GM12875 (cell line): ENCODE results near the gene MYO3B.

Experiments used
- H3K4me3 ChIP-seq: one replicate; pipeline ENCODE4 v1.5.1; 2011; ENCODE audit warnings: low read depth, low read length, control low read depth
- TF ChIP-seq, protein P1 (sequence below): IDR thresholded peaks from 2 replicates; pipeline ENCODE4 v1.5.1; 2011; ENCODE audit warnings: low read depth, mild to moderate bottlenecking, control low read depth, inconsistent platforms, low read length, moderate library complexity, borderline replicate concordance; ENCODE audit not compliant: insufficient read depth

Gene MYO3B

DNA sequence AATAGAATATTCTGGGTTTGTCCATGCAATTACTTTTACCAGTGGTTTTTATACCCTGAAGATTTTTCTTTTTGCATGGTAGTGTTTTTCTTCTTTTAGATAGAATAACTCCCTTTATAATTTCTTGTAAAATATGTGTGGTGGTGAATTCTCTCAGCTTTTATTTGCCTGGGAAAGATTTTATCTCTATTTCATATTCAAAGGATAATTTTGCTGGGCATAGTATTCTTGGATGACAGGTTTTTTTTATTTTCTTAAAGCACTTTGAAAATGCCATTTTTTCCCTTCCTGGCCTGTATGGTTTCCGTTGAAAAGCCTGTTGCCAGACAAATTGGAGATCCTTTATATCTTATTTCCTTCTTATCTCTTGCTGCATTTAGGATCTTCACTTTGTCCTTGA is 113.5 kb downstream of the MYO3B start:
- TF ChIP-seq, protein P1, sequence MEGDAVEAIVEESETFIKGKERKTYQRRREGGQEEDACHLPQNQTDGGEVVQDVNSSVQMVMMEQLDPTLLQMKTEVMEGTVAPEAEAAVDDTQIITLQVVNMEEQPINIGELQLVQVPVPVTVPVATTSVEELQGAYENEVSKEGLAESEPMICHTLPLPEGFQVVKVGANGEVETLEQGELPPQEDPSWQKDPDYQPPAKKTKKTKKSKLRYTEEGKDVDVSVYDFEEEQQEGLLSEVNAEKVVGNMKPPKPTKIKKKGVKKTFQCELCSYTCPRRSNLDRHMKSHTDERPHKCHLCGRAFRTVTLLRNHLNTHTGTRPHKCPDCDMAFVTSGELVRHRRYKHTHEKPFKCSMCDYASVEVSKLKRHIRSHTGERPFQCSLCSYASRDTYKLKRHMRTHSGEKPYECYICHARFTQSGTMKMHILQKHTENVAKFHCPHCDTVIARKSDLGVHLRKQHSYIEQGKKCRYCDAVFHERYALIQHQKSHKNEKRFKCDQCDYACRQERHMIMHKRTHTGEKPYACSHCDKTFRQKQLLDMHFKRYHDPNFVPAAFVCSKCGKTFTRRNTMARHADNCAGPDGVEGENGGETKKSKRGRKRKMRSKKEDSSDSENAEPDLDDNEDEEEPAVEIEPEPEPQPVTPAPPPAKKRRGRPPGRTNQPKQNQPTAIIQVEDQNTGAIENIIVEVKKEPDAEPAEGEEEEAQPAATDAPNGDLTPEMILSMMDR, result no peak

DNA sequence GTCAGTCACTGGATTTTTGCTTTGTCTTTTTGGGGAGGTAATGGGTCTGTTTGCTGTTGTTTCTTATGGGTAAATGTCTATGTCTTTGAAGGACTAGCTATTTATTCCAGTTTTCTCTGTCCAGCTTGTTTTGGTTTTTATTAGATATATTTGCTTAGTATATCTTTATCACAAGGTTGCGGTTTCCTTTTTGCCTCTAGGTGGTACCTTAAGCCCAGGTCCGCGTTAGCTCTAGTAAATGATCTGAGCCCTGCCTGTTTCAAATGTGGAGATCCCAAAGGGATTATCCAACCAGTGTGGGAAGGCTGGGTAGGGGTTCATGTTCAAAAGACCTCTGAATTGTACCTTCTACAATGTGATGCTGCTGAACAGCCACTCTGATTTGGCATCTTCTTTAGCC is 114.5 kb downstream of the MYO3B start:
- TF ChIP-seq, protein P1, result no peak
- H3K4me3 ChIP-seq, result no peak overlapping the region

More for the DNA sequence above, 113.5 kb downstream of the MYO3B start:
- no peak overlapping the region for H3K4me3 ChIP-seq

DNA sequence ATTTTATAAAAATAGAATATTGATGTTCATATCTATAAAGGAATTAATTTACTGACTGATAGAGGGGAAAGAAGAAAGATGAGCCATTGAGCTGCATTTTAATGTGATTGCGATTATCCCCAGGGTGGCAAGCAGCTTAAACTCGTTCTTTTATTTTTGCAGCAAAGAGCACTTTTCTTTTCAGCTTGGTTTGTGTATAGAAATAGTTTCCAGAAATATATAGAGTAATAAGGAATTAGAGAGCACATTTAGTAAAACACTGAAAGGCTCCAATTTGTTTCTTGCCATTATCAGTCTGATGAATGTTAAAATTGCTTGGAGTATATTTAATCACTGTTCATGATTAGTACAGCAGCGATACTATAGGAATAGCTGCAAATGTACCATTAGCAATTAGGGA is 119.5 kb downstream of the MYO3B start:
- H3K4me3 ChIP-seq, result no peak overlapping the region
- TF ChIP-seq, protein P1, result no peak

DNA sequence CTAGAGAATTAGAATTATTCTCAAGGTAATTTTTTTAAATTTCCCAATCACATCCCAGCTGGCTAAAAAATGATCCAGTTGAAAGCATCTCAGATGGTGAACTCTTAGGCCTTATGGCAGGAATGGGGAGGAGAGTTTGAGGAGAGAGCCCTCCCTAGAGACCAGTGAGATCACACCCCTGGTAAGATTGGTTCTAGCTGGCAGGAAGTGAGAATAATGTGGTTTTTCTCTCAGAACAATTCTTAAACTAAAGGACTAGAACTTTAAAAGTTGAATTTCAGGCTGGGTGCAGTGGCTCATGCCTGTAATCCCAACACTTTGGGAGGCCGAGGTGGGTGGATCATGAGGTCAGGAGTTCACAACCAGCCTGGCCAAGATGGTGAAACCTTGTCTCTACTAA is 120.2 kb downstream of the MYO3B start:
- H3K4me3 ChIP-seq, result no peak overlapping the region
- TF ChIP-seq, protein P1, result no peak

DNA sequence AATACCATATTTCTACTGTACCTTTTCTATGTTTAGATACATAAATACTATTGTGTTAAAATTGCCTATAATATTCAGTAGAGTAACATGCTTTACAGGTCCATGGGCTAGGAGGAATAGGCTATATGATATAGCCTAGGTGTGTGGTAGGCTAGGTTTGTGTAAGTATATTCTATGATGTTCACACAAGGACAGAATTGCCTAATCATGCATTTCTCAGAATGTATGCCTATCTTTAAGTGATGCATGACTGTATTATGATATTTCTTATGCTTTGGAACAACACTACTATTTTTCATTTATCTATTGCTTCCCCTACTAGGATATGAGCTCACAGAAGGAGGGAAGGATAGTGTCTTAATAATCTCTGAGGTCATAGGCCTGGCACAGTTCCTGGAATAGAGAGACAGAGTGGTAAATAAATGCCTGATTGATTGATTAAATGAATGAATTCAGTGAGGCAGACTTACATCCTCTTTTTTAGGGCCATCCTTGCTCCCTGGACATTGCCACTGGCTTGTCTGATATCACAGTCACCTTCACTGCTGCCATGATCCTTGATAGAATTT is 121.0 kb downstream of the MYO3B start:
- TF ChIP-seq, protein P1, result no peak
- no peak overlapping the region for H3K4me3 ChIP-seq

DNA sequence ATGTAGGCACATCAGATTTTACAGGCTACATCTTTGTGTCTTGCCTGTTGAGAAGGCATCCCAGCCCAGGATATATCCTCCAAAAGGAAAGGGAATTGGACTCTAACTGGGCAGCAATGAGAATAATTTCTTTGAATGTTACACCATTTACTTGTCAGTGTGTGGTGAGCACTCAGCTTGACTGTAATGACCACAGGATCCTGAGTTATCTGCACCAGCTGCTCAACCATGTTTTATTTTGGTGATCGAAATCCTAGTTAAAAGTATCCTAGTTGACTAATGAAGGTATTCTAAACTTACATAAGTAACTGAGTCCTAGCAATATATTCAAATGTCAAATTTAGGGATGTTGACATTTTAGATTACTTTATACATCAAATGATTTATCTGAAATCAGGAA is 123.0 kb downstream of the MYO3B start:
- TF ChIP-seq, protein P1, result no peak
- no peak overlapping the region for H3K4me3 ChIP-seq

DNA sequence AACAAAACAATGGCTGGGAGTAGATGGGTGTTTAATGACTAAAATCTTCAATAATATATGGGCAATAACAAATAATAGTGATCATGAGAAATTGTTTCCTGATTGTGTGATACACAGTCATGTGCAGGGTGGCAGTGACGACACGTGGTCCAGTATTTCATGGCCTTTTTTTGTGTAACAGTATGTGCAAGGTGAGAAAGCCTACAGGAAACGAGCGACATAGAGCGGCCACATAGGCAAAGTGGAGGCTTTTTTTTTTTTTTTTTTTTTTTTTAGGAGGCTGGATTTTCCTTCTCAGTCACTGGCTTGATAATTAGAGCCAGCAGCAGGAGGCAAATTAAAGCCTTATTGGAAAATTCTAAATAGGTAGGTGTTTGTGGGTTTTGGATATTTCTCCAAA is 123.7 kb downstream of the MYO3B start:
- TF ChIP-seq, protein P1, result no peak
- H3K4me3 ChIP-seq, result no peak overlapping the region
